K562 (cell line): ENCODE results near the gene SLC39A5. TPM values are rescaled to one million over a fixed set of nuclear protein-coding genes. Genes with fewer than 3 reads are reported as not detected.

Source experiments
- CAMTA2 ChIP-seq: fragments of 250-450 bp; sonication (Bioruptor Pico); conservative IDR thresholded peaks from 2 replicates; pipeline ENCODE4 v1.5.1; 2022
- CXXC5 ChIP-seq: fragments of 250-450 bp; sonication (Bioruptor Pico); IDR thresholded peaks from 2 replicates; pipeline ENCODE4 v1.8.0; 2022; ENCODE audit warnings: inconsistent platforms, mild to moderate bottlenecking, moderate library complexity
- NFXL1 ChIP-seq: fragments of 450-650 bp; formaldehyde crosslinking; IDR thresholded peaks from 2 replicates; pipeline ENCODE4 v1.4.0; 2021; ENCODE audit warnings: mild to moderate bottlenecking
- POLR2B ChIP-seq: fragments of 450-650 bp; IDR thresholded peaks from 2 replicates; pipeline ENCODE4 v1.6.1; 2018; ENCODE audit warnings: low read depth; ENCODE audit not compliant: partially characterized antibody
- TCF3 ChIP-seq: sonication (generic); formaldehyde crosslinking; IDR thresholded peaks from 2 replicates; pipeline ENCODE4 v1.4.0; 2020; ENCODE audit warnings: mild to moderate bottlenecking, missing genetic modification reagents
- ZNF263 ChIP-seq: sonication (generic); formaldehyde crosslinking; IDR thresholded peaks from 2 replicates; pipeline ENCODE4 v1.8.0; 2022; ENCODE audit warnings: mild to moderate bottlenecking, missing genetic modification reagents, borderline replicate concordance
- ZNF384 ChIP-seq: IDR thresholded peaks from 2 replicates; pipeline ENCODE4 v1.6.1; 2012; ENCODE audit warnings: low read depth, low read length, improper control_type of control experiment
- polyA plus RNA-seq, 8 experiments: library from polyadenylated mRNA; depleted of rRNA in 4 of 8; stranded (reverse) in 5 of 8; unstranded in 3 of 8; fragments of >200 nt; fragmentation: Nextera tagmentation in 2 of 8; fragmentation: Illumina TruSeq in 1 of 8; extraction: Ambion mirVana in 2 of 8; extraction: Trizol in 1 of 8; gene quantifications; 2 replicates each; pipeline versions ENCODE4 v1.2.1 to v1.2.3, GENCODE V29; 2011 to 2014; ENCODE audit warnings: inconsistent platforms in 1 of 8, missing spikeins in 1 of 8
- total RNA-seq, 7 experiments: library from RNA; depleted of rRNA in 6 of 7; stranded (reverse); fragments of >200 nt in 6 of 7; fragmentation: Illumina TruSeq in 2 of 7; extraction: Trizol in 2 of 7; gene quantifications; 2 replicates each; pipeline versions ENCODE4 v1.2.1 to v1.2.3, GENCODE V29; 2011 to 2021; ENCODE audit warnings: low replicate concordance in 1 of 7
- TF ChIP-seq, protein P1 (sequence below), 2 experiments: fragments of 450-650 bp; IDR thresholded peaks; 2 replicates each; pipeline ENCODE4 v1.6.1; 2018; ENCODE audit warnings: mild to moderate bottlenecking in 2 of 2, low read depth in 1 of 2; ENCODE audit not compliant: partially characterized antibody in 2 of 2
- TF ChIP-seq, protein P2 (sequence below), 2 experiments: IDR thresholded peaks; 2 replicates each; pipeline ENCODE4 v1.6.1; 2011; ENCODE audit warnings: borderline replicate concordance in 1 of 2, control low read depth in 1 of 2, low read depth in 1 of 2, low read length in 1 of 2, mild to moderate bottlenecking in 1 of 2, mixed read lengths in 1 of 2, moderate library complexity in 1 of 2; ENCODE audit not compliant: insufficient read depth in 1 of 2, insufficient read length in 1 of 2, poor library complexity in 1 of 2, severe bottlenecking in 1 of 2; ENCODE audit errors: extremely low read depth in 1 of 2
- TF ChIP-seq, protein P3 (sequence below), 3 experiments: fragments of 200-800 bp in 1 of 3; sonication (Bioruptor generic) in 1 of 3; sonication (generic) in 1 of 3; formaldehyde crosslinking in 1 of 3; IDR thresholded peaks; 2 replicates each; pipeline versions ENCODE4 v1.6.1 to v1.8.0; 2016 to 2022; ENCODE audit warnings: mild to moderate bottlenecking in 2 of 3, missing compliant biosample characterization in 2 of 3, missing genetic modification characterization in 2 of 3, missing genetic modification reagents in 1 of 3
- TF ChIP-seq, protein P4 (sequence below), 2 experiments: fragments of 450-650 bp; conservative IDR thresholded peaks; 2 replicates each; pipeline ENCODE4 v1.6.1; 2017; ENCODE audit warnings: mild to moderate bottlenecking in 2 of 2, moderate library complexity in 2 of 2
- TF ChIP-seq, protein P5 (sequence below): sonication (generic); formaldehyde crosslinking; IDR thresholded peaks from 2 replicates; pipeline ENCODE4 v1.8.0; 2022; ENCODE audit warnings: missing genetic modification reagents, mild to moderate bottlenecking, borderline replicate concordance
- TF ChIP-seq, protein P6 (sequence below): fragments of 250-450 bp; sonication (Bioruptor Pico); IDR thresholded peaks from 2 replicates; pipeline ENCODE4 v1.5.0; 2021; ENCODE audit warnings: mild to moderate bottlenecking, borderline replicate concordance

Gene SLC39A5
- total and polyA plus RNA-seq, 9 of the 15 experiments (the other 6 are each of a cell fraction or from before 2014, with no cell fraction given) = 0.08 to 0.10 TPM; not detected in 7

DNA sequence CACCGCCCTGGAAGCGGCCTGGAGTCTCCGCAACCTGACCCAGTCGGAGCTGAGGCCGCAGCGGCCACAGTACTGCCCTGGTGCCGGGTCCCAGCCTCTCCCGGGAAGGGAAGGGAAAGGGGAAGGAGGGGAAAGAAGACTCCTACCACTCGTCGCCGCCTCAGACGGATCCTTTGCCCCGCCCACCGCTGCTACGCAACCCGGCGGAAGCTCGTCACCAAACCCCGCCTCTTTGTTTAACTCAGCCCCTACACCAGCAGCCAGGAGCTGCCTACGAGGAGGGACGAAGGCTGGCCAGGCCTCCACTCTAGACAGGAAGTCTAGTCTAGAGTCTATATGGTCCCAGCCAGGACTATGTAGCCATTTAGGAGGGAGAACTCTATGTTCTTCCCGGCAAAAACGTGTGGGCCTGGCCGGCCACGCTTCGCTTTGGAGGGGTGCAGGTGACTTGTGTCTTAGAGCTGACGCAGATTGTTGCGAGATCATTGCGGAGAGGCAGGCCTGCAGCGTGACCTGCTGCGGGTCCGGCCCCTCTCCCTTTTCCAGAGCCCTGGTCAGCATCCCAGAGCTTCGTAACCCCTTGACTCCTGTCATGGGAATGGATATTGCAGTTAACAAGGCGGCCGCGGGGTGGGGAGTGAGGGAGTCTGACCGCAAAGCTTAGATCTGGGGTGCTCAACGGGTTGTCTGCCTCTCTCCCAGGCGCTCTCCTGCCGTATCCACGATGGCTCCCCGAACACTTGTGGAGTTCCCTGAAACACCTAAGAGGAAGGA, 7.9 kb upstream of the SLC39A5 start, which contains the start of gene RNF41 (continued):
- TF ChIP-seq, protein P1, sequence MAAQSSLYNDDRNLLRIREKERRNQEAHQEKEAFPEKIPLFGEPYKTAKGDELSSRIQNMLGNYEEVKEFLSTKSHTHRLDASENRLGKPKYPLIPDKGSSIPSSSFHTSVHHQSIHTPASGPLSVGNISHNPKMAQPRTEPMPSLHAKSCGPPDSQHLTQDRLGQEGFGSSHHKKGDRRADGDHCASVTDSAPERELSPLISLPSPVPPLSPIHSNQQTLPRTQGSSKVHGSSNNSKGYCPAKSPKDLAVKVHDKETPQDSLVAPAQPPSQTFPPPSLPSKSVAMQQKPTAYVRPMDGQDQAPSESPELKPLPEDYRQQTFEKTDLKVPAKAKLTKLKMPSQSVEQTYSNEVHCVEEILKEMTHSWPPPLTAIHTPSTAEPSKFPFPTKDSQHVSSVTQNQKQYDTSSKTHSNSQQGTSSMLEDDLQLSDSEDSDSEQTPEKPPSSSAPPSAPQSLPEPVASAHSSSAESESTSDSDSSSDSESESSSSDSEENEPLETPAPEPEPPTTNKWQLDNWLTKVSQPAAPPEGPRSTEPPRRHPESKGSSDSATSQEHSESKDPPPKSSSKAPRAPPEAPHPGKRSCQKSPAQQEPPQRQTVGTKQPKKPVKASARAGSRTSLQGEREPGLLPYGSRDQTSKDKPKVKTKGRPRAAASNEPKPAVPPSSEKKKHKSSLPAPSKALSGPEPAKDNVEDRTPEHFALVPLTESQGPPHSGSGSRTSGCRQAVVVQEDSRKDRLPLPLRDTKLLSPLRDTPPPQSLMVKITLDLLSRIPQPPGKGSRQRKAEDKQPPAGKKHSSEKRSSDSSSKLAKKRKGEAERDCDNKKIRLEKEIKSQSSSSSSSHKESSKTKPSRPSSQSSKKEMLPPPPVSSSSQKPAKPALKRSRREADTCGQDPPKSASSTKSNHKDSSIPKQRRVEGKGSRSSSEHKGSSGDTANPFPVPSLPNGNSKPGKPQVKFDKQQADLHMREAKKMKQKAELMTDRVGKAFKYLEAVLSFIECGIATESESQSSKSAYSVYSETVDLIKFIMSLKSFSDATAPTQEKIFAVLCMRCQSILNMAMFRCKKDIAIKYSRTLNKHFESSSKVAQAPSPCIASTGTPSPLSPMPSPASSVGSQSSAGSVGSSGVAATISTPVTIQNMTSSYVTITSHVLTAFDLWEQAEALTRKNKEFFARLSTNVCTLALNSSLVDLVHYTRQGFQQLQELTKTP (IDR thresholded peaks at IDR 0.05; ENCODE audit: low read depth in 1 of 2, partially characterized antibody in 2 of 2) = peak in 1 of 2 experiments; percentile 47
- TF ChIP-seq ZNF263 (CRISPR knock-in tag) = peak; percentile 76; the same call in 1 of the 2 replicates
- TF ChIP-seq CXXC5 (CRISPR knock-in tag) = peak; percentile 61
- no peak for TF ChIP-seq TCF3
- TF ChIP-seq, protein P2, sequence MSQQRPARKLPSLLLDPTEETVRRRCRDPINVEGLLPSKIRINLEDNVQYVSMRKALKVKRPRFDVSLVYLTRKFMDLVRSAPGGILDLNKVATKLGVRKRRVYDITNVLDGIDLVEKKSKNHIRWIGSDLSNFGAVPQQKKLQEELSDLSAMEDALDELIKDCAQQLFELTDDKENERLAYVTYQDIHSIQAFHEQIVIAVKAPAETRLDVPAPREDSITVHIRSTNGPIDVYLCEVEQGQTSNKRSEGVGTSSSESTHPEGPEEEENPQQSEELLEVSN (IDR thresholded peaks at IDR 0.05; ENCODE audit: borderline replicate concordance in 1 of 2, extremely low read depth in 1 of 2, insufficient read depth in 1 of 2, insufficient read length in 1 of 2, low read depth in 1 of 2, low read length in 1 of 2, poor library complexity in 1 of 2, severe bottlenecking in 1 of 2) = peak; percentile 41 to 61
- TF ChIP-seq, protein P3, sequence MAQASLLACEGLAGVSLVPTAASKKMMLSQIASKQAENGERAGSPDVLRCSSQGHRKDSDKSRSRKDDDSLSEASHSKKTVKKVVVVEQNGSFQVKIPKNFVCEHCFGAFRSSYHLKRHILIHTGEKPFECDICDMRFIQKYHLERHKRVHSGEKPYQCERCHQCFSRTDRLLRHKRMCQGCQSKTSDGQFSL (CRISPR knock-in tag; IDR thresholded peaks at IDR 0.05) = peak; percentile 47; the same call in 1 of the 2 replicates
- TF ChIP-seq, protein P3 (tag; IDR thresholded peaks at IDR 0.05) = no peak
- TF ChIP-seq POLR2B = peak; percentile 93
- TF ChIP-seq, protein P4, sequence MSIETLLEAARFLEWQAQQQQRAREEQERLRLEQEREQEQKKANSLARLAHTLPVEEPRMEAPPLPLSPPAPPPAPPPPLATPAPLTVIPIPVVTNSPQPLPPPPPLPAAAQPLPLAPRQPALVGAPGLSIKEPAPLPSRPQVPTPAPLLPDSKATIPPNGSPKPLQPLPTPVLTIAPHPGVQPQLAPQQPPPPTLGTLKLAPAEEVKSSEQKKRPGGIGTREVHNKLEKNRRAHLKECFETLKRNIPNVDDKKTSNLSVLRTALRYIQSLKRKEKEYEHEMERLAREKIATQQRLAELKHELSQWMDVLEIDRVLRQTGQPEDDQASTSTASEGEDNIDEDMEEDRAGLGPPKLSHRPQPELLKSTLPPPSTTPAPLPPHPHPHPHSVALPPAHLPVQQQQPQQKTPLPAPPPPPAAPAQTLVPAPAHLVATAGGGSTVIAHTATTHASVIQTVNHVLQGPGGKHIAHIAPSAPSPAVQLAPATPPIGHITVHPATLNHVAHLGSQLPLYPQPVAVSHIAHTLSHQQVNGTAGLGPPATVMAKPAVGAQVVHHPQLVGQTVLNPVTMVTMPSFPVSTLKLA (conservative IDR thresholded peaks at IDR 0.05) = peak; percentile 17 to 78; a peak in 3 of 4 replicates
- TF ChIP-seq ZNF384 = no peak
- TF ChIP-seq NFXL1 (CRISPR knock-in tag) = no peak
- TF ChIP-seq CAMTA2 (CRISPR knock-in tag) = no peak
- TF ChIP-seq, protein P5, sequence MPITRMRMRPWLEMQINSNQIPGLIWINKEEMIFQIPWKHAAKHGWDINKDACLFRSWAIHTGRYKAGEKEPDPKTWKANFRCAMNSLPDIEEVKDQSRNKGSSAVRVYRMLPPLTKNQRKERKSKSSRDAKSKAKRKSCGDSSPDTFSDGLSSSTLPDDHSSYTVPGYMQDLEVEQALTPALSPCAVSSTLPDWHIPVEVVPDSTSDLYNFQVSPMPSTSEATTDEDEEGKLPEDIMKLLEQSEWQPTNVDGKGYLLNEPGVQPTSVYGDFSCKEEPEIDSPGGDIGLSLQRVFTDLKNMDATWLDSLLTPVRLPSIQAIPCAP = 0 out of 2 replicates have a peak, but pooled peaks have one; percentile 33
- TF ChIP-seq, protein P6, sequence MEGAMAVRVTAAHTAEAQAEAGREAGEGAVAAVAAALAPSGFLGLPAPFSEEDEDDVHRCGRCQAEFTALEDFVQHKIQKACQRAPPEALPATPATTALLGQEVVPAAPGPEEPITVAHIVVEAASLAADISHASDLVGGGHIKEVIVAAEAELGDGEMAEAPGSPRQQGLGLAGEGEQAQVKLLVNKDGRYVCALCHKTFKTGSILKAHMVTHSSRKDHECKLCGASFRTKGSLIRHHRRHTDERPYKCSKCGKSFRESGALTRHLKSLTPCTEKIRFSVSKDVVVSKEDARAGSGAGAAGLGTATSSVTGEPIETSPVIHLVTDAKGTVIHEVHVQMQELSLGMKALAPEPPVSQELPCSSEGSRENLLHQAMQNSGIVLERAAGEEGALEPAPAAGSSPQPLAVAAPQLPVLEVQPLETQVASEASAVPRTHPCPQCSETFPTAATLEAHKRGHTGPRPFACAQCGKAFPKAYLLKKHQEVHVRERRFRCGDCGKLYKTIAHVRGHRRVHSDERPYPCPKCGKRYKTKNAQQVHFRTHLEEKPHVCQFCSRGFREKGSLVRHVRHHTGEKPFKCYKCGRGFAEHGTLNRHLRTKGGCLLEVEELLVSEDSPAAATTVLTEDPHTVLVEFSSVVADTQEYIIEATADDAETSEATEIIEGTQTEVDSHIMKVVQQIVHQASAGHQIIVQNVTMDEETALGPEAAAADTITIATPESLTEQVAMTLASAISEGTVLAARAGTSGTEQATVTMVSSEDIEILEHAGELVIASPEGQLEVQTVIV (CRISPR knock-in tag) = no peak
